Neural progenitor cell (in vitro differentiated cells): ENCODE results near the gene STX2. TPM values are rescaled to one million over a fixed set of nuclear protein-coding genes. Genes with fewer than 3 reads are reported as not detected.

Experiments
- DNase-seq: peaks from one replicate; pipeline ENCODE4 v3.0.0-alpha.2; 2016; ENCODE audit warnings: low spot score
- H2AFZ ChIP-seq: fragments of 200-600 bp; sonication (generic); replicated peaks from 2 replicates; pipeline ENCODE4 v1.6.1; 2016; ENCODE audit warnings: antibody characterized with exemption
- H3F3A ChIP-seq: fragments of 200-600 bp; sonication (generic); 2 replicates; pipeline ENCODE4 v1.6.1; 2016; ENCODE audit warnings: antibody characterized with exemption, low read depth
- H3K27ac ChIP-seq: fragments of 200-600 bp; sonication (generic); 2 replicates; pipeline ENCODE4 v1.5.1; 2016; ENCODE audit warnings: mild to moderate bottlenecking
- H3K27me3 ChIP-seq: fragments of 200-600 bp; sonication (generic); 2 replicates; pipeline ENCODE4 v1.6.1; 2016; ENCODE audit warnings: mild to moderate bottlenecking, moderate library complexity
- H3K36me3 ChIP-seq: fragments of 200-600 bp; sonication (generic); 2 replicates; pipeline ENCODE4 v1.5.1; 2016
- H3K4me1 ChIP-seq: fragments of 200-600 bp; sonication (generic); 2 replicates; pipeline ENCODE4 v1.6.1; 2016; ENCODE audit warnings: mixed run types
- H3K4me2 ChIP-seq: fragments of 200-600 bp; sonication (generic); 2 replicates; pipeline ENCODE4 v1.6.1; 2016
- H3K4me3 ChIP-seq: fragments of 200-600 bp; sonication (generic); 2 replicates; pipeline ENCODE4 v1.5.1; 2016
- H3K79me2 ChIP-seq: fragments of 200-600 bp; sonication (generic); 2 replicates; pipeline ENCODE4 v1.6.1; 2016; ENCODE audit warnings: low read depth
- H3K9ac ChIP-seq: fragments of 200-600 bp; sonication (generic); 2 replicates; pipeline ENCODE4 v1.6.1; 2016
- H3K9me3 ChIP-seq: fragments of 200-600 bp; sonication (generic); 2 replicates; pipeline ENCODE4 v1.5.1; 2016; ENCODE audit warnings: low read depth
- H4K20me1 ChIP-seq: fragments of 200-600 bp; sonication (generic); 2 replicates; pipeline ENCODE4 v1.6.1; 2016; ENCODE audit warnings: low read depth
- H3K27ac Mint-ChIP-seq: 3 replicates; pipeline ENCODE4 v1.8.0; 2021; ENCODE audit warnings: mixed read lengths
- H3K27me3 Mint-ChIP-seq: 2 replicates; pipeline ENCODE4 v1.8.0; 2022; ENCODE audit warnings: low read depth, mild to moderate bottlenecking, inconsistent platforms, moderate library complexity, mixed read lengths; ENCODE audit not compliant: insufficient read depth
- H3K36me3 Mint-ChIP-seq: 3 replicates; pipeline ENCODE4 v1.8.0; 2021; ENCODE audit warnings: mixed read lengths
- H3K4me1 Mint-ChIP-seq: 3 replicates; pipeline ENCODE4 v1.8.0; 2021; ENCODE audit warnings: mixed read lengths
- H3K4me3 Mint-ChIP-seq: 3 replicates; pipeline ENCODE4 v1.8.0; 2021; ENCODE audit warnings: mild to moderate bottlenecking, moderate library complexity, mixed read lengths
- H3K9me3 Mint-ChIP-seq: 3 replicates; pipeline ENCODE4 v1.8.0; 2020; ENCODE audit warnings: mixed read lengths
- CTCF ChIP-seq: fragments of 200-600 bp; sonication (generic); IDR thresholded peaks from 2 replicates; pipeline ENCODE4 v1.5.1; 2017; ENCODE audit warnings: antibody characterized with exemption, mild to moderate bottlenecking
- EZH2 ChIP-seq: fragments of 200-600 bp; sonication (generic); IDR thresholded peaks from 2 replicates; pipeline ENCODE4 v1.6.1; 2017; ENCODE audit warnings: antibody characterized with exemption, mild to moderate bottlenecking, moderate library complexity
- EZH2phosphoT487 ChIP-seq: fragments of 200-600 bp; sonication (generic); IDR thresholded peaks from 2 replicates; pipeline ENCODE4 v1.6.1; 2017; ENCODE audit warnings: antibody characterized with exemption
- total RNA-seq: library from RNA; depleted of rRNA; stranded (reverse); fragments of >200 nt; gene quantifications from 2 replicates; pipeline ENCODE4 v1.2.3, GENCODE V29; 2015; ENCODE audit warnings: low replicate concordance

The STX2 gene
- total RNA-seq, 1 donor from 2014 or later, result 44.0 TPM

GRCh38 chr12:130873825-130874224, 34.8 kb upstream of the STX2 start:
- H3K27ac Mint-ChIP-seq, result no peak overlapping the region
- Histone ChIP-seq H3K4me1 (peaks cover 25% of the 10 kb centered on the region), H3F3A (peaks cover 80% of the 10 kb centered on the region), H4K20me1 (peaks cover 63% of the 10 kb centered on the region), H2AFZ (no peak overlapping the region), H3K27ac (no peak overlapping the region), H3K4me2 (peak overlapping the region; percentile 99), H3K79me2 (peaks cover 49% of the 10 kb centered on the region), H3K27me3 (no peaks in the 10 kb centered on the region), H3K36me3 (peaks cover 35% of the 10 kb centered on the region), H3K9ac (no peak overlapping the region), H3K9me3 (no peaks in the 10 kb centered on the region), H3K4me3 (peak overlapping the region; percentile 97)
- H3K27me3 Mint-ChIP-seq, result peaks cover 11% of the 10 kb centered on the region
- no peak for TF ChIP-seq CTCF
- TF ChIP-seq EZH2phosphoT487, result no peak
- TF ChIP-seq EZH2, result no peak
- peaks cover 38% of the 10 kb centered on the region for H3K36me3 Mint-ChIP-seq
- peak overlapping the region; percentile 96 for H3K4me3 Mint-ChIP-seq
- peaks cover 40% of the 10 kb centered on the region for H3K4me1 Mint-ChIP-seq
- no peak for DNase-seq
- no peaks in the 10 kb centered on the region for H3K9me3 Mint-ChIP-seq

- H3K4me3 Mint-ChIP-seq, result peak overlapping the region; percentile 96
- Histone ChIP-seq H3K9ac (peak overlapping the region; percentile 86), H3K27me3 (no peaks in the 10 kb centered on the region), H3F3A (peaks cover 74% of the 10 kb centered on the region), H3K4me2 (peak overlapping the region; percentile 99), H3K4me3 (peak overlapping the region; percentile 97), H3K36me3 (peaks cover 35% of the 10 kb centered on the region), H3K9me3 (no peaks in the 10 kb centered on the region), H3K4me1 (peaks cover 25% of the 10 kb centered on the region), H4K20me1 (peaks cover 59% of the 10 kb centered on the region), H3K79me2 (peaks cover 49% of the 10 kb centered on the region), H2AFZ (no peak overlapping the region), H3K27ac (no peak overlapping the region)
- no peaks in the 10 kb centered on the region for H3K9me3 Mint-ChIP-seq
- peaks cover 38% of the 10 kb centered on the region for H3K36me3 Mint-ChIP-seq
- peaks cover 38% of the 10 kb centered on the region for H3K4me1 Mint-ChIP-seq
- no peak for DNase-seq
- H3K27me3 Mint-ChIP-seq, result peaks cover 11% of the 10 kb centered on the region
- TF ChIP-seq EZH2phosphoT487, result no peak
- no peak for TF ChIP-seq CTCF
- no peak for TF ChIP-seq EZH2
- H3K27ac Mint-ChIP-seq, result peak overlapping the region; percentile 96
Observed at GRCh38 chr12:130873106-130873795, 34.2 kb upstream of the STX2 start.

- H3K9me3 Mint-ChIP-seq, result no peaks in the 10 kb centered on the region
- Histone ChIP-seq H4K20me1 (peaks cover 51% of the 10 kb centered on the region), H3K4me3 (peak overlapping the region; percentile 97), H3K27ac (peak overlapping the region; percentile 78), H3K4me1 (peaks cover 25% of the 10 kb centered on the region), H3K9me3 (no peaks in the 10 kb centered on the region), H3K9ac (peak overlapping the region; percentile 86), H3K79me2 (peaks cover 49% of the 10 kb centered on the region), H3F3A (peaks cover 66% of the 10 kb centered on the region), H3K4me2 (peak overlapping the region; percentile 99), H3K36me3 (peaks cover 35% of the 10 kb centered on the region), H3K27me3 (no peaks in the 10 kb centered on the region), H2AFZ (no peak overlapping the region)
- H3K36me3 Mint-ChIP-seq, result peaks cover 38% of the 10 kb centered on the region
- peaks cover 38% of the 10 kb centered on the region for H3K4me1 Mint-ChIP-seq
- peaks cover 11% of the 10 kb centered on the region for H3K27me3 Mint-ChIP-seq
- H3K27ac Mint-ChIP-seq, result peak overlapping the region; percentile 96
- peak; percentile 71 for DNase-seq
- peak overlapping the region; percentile 96 for H3K4me3 Mint-ChIP-seq
- TF ChIP-seq EZH2 (no peak), CTCF (no peak), EZH2phosphoT487 (no peak)
Observed at GRCh38 chr12:130872179-130873096, 33.4 kb upstream of the STX2 start.
